D341Med (cell line): ENCODE data around the gene DNM3.

Experiments used
- DNase-seq: peaks from one replicate; pipeline ENCODE4 v3.0.0; 2012; ENCODE audit warnings: low spot score

DNM3 gene

DNA sequence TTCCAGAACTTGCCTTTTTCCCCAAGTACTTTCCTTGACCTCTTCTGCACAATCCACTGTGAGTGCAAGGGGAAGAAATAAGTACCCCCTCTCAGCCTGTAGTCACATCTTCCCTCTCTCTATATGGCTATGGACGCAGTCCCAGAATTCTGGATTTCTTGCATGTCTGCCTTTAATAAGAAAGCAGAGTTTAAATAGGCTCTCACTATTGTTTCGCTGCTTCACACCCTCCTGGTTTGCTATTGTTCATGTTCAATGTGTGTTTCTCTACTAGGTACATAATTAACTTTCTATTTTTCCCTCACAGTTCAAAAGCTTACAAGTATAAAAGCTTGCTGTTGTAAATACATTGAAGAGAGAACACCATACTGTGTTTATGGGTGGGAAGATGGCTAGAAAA, 397.7 kb downstream of the DNM3 start:
- no peak for DNase-seq

DNA sequence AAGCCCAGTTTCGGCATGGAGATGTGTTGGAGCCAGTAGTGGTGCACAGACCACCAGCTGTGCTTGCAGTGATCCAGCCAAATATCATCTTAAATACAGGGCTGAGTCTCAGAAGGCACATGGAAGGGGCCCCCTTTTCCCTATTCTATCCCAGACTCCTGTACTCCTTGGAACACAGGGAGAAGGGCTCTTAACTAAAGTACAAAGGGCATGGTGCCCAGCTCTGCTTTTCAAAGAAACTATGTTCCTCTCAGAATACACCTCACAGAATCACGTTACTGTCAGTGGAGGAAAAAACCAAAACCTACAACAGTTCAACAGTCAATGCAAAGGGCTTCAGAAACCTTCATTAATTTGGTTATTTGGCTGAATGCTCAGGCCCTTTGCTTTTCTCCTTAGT, 398.6 kb downstream of the DNM3 start:
- no peak for DNase-seq

- no peak for DNase-seq
Measured at GRCh38 chr1:172241540-172241939, 400.2 kb downstream of the DNM3 start.

DNA sequence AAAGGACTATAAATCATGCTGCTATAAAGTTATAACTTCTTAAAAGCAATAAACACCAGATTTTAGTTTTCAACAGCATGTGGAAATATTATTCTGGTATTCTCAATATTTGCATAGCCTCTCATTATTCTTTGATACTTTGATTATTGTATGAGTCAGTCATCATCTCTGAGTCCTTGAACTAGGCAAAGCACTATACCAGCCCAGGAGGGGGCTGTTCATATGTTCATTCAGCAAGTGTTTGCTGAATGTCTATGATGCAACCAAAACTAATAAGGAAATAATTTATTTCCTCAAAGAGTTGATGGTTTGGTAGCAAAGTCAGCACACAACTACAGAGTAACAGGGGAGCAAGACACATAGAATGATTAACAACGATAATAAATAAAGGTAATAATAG, 403.6 kb downstream of the DNM3 start:
- no peak for DNase-seq

DNA sequence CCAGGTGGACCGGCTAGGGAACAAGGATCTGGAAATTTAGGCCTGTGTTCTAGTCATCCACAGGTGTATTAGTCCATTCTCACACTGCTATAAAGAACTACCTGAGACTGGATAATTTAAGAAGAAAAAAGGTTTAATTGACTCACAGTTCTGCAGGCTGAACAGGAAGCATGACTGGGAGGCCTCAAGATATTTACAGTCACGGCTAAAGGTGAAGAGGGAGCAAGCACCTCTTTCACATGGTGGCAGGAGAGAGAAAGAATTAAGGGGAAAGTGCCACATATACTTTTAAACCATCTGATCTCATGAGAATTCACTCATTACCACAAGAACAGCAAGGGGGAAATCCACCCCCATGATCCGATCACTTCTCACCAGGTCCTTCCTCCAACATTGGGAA, 404.5 kb downstream of the DNM3 start:
- no peak for DNase-seq

DNA sequence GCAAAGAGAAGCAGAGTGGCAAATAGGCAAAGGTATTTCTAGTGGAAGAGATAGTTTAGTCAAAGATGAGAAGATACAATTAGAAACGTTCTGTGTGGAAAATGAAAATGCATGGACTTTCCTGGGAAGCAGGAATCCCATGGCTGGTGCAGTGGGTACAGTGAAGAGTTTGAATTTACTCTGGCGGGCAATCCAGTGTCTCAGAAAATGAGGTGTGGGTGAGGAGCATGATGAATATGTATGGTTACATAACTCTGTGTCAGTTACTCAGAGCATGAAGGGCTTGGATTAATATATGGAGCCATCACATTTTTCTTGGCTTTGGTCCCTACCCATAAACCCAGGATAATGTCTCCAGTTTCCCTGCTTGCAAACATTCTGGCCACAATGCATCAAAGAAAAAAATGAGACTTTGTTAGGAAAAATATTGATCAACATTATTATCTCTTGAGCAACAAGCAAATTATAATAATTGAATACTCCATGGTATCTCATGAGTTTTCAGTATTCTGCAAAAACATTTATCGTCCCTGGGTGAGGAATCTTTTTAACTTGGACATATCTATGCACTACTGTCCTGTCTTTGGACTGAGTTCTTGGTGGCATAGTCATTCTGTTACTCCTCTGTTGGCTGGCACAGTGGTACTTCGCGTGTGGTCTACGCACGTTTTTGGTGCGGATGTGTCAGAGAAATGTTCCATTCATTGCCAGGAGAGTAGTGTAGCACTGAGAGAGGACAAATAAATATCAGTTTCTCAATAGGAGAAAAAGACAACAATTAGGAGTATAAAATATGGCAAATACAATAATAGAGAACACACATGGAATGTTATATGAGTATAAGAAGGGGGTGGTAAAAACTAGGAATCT, 405.5 kb downstream of the DNM3 start:
- DNase-seq = no peak

GRCh38 chr1:172251486-172251885, 410.2 kb downstream of the DNM3 start:
- no peak for DNase-seq

- DNase-seq = no peak
Measured at GRCh38 chr1:172252321-172252720, 411.0 kb downstream of the DNM3 start.

DNA sequence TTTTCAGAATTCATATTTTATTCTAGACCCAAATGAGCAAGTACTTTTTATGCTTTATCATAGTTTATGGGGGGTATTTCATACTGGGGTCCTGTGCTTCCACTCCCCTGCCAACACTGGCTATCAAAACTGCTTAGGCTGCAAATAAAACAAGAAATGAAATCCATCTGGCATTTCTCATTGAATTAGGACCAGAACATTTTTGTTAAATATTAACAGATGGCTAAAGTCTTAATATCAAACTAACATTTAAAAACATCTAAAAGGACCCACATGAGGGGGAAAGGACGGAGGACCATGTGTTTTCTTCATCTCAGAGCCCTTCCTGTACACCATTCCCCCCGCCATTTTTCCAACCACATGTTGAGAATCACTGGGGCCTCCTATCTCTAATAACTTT, 411.7 kb downstream of the DNM3 start:
- DNase-seq = no peak

DNA sequence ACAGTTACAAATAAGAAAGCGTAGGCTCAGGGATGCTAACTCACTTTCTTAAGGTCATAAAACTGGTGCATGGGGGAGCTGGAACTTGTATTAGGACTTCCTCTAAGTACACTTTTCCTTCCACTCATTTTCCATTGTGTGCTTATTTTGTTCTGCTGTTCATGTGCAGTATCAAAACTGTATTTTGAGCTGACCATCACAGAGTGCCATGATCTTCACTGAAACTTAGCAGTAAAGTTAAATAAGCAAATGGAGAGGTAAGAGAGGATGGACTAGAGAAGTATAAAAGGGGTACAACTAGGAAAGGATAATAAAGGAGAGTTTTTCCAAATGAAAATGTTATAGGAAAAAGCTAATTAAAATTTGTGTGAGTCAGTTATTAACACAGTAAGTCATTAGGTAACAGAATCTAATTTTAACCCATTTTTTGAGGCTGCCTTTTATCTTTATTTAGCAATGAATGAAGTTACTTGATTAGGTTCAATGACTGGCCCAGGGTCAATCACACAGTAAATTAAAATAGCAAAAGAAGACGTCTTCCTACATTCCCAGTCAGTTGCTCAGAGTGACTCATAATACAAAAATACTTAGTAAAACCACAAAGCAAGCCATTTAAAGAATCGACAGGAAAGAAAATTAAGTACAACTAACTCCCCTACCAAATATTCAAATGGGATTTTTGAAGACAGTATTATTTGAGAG, 413.4 kb downstream of the DNM3 start:
- DNase-seq = no peak

DNA sequence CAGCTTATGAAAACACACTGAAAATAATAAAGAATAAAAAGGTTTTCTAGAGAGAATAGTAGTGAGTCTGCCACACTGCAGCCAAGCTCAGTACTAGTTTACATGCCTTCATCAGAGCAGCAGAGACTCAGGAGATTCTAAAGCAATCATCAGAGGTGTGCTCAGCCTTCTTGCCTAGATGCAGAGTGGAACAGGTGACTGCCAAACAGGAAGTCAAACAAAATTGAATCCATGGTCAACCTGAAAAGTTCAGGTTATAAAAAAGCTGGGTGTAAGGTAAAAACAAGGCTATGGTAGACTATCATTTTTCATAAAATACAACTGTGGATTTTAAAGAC, 413.9 kb downstream of the DNM3 start:
- DNase-seq = no peak

DNA sequence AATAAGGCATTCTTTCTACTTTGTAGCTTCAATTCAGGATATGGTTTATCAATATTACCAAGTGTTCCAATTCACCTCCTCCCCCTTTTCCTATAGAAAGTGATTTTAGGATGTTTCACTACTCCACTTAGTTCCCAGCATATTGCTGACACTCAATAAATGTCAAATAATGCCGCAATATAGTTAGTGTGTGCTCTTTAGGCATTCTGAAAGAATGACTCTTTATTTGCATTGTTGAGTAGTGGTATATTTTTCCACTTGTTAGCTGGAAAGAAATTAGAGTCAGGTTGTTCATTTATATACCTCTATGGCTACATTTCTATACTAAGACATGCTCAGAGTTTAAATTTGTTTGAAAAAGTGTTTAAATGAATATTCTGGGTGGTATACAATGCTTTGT, 424.6 kb downstream of the DNM3 start:
- DNase-seq = no peak

DNA sequence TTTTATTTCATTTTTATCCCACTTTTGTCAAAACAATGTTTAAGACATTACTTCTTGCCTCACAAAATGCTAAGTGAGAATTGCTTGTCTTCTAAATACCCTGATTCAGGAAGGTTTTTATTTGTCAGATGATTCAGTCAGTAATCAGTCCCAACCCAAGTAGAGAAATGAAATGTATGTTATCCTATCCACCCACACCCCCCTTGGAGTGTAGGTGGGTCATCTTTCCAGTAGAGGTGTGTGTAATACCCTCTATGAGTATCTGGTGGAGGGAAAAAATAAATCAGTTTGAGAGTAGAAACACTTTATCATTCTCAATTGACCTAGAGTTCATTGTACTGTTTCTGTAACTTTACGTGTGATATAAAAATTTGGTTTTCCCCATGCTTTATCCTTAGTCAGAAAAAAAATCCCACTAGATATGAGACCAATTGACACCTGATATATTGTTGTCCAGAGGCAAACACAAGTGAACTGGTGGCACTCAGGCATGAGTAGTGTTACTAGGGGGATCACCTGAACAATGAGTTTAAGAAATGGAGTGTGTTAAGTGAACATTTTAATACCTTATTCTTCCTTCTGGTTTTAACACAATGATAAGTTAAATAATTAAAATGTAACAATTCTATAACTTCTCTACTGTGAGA, 425.4 kb downstream of the DNM3 start:
- no peak for DNase-seq

- no peak for DNase-seq
Measured at GRCh38 chr1:172268237-172268636, 426.9 kb downstream of the DNM3 start.

DNA sequence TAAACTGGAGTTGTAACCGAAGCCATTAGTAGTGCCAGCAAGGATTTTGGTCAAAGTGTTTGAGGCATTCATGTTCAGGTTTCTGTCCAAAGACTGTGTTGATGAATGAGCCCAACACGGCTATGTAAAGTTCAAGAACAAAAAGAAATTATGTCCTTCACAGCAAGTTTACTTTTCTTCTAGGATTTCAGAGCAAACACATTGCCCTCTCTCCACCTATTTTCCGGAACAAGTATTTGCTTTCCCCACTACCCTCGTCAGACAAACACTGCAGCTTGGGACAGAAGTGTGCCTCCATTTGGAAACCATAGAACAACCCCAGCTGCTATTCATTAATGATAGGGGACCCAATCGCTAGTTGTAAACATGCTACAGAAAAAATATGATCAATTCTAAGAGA, 427.8 kb downstream of the DNM3 start:
- no peak for DNase-seq

- DNase-seq = no peak
Measured at GRCh38 chr1:172269644-172270043, 428.3 kb downstream of the DNM3 start.

DNA sequence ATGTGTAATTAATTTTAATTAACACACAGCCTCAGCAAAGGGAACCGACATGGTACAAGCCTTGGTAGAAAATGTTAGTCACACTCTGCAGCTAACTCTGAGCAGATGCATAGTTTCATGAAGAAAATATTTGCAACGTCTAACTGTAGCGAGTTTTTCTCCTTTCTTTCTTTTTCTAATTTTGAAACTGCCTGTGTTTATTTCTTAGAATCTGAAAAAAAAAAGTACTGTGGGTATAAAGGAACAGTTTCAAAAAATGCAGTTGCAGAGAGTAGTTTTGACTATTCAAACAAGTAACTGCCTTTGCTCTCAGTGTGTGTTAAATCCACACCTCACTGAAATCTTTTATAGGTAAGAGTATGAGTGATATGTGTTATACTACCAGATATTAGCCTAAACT, 429.3 kb downstream of the DNM3 start:
- DNase-seq = no peak

GRCh38 chr1:172272087-172272486, 430.8 kb downstream of the DNM3 start:
- DNase-seq = no peak

DNA sequence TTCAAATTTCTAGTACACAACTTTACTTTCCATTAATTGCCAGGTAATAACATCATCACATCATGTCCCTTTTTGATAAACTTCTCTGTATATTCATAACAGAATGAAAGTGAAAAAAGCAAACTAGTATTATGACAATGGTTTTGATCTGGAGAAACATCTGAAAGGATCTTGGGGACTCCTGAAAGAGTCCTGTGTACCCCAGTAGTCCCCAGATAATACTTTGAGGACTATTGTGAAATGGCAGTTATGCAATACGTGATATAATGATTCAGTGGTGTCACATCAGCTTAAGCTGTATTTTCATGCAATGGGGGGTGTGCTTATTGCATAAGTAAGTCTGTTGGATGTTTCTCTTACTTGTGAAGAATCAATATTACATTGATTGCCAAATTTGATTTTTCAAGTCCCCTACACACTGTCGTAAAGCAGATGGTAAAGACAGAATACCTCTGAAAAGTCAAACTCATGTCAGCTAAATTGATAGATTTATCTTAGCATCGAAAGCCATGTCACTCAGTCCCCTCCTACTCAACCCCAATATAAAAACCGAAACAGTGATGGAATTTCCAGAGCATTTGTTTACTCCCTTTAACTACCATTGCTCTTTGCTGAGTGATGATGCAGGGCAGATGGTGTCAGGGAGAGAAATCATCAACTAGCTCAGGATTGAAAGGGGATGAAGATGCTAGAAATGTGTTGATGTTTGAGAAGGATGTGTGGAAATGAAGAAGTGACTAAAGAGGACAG, 432.5 kb downstream of the DNM3 start:
- DNase-seq = no peak

DNA sequence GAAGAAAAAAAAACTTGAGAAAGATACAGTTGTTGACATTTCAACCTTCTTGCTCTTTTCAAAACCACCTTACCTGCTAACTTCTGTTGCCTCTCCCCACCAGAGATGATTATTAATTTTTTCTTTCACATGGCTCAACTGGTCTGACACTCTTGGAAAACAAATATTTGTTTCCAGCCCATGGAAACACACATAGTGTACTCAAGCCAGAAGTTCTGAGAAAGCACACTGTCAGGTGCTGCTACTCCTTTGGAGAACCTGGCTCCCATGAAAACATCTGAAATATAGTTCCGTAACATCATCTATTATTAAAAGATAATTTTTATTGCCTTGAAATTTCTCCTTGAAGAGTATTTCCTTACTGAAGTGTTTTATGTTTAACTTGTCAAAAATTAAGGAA, 434.2 kb downstream of the DNM3 start:
- DNase-seq = no peak

DNA sequence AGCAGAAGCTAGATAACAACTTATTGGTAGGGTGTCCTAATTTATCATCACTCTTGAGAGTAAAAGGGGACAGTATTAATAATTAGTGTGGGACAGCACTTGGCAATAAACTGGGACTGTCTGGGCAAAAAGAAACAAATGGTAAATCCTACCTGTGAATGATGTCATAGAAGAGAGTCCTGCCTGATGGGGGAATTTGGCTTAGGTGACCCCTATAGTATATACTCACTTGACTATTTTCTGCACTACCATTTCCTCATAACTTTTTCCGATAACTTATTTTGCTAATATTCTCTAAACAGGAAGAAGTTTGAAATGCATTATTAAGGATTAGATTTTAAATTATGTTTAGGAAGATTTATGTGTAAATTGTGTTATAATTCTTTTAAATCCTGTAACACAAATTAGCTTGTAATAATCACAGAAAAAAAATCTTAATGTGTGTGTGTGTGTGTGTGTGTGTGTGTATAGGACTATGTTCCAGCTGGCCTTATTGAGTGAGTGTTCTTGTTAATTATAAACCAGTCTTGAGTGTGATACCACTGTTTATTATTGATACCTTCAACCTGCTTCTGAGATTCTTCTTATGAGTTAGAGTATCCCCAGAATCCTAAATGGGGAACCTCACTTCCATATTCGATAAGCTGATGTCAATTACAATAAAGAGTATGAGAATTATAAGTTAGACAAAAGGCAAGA, 435.0 kb downstream of the DNM3 start:
- no peak for DNase-seq

DNA sequence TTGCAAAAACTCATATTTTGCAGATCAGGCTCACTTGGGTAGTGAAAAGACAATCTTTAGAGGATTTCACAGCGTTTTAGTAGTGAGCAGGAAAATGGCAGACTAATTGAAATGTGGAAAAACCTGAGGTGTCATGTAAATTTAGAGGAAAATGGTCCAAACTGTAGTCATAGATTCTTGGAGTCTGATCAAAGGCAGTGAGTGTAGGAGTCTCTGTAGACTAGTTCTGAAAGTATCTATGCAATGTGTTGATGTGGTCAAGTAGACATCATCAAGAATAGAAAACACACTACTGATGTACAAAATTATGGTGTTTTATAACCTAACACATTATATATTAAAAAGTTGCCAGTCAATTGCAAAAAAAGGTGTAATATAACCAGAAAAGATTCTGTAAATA, 436.0 kb downstream of the DNM3 start:
- no peak for DNase-seq
